K562 treated with DMSO at 1 percent for 12 hours (cell line): Measurements from ENCODE around the gene FKBP2. TPM values are rescaled to one million over a fixed set of nuclear protein-coding genes. Genes with fewer than 3 reads are reported as not detected.

Source experiments
- total RNA-seq: library from RNA; unstranded; fragments of 300-600 nt; gene quantifications from 2 replicates; pipeline ENCODE4 v1.2.3, GENCODE V29; 2022; ENCODE audit not compliant: insufficient read depth

Gene FKBP2
- 113 and 130 TPM in 2 replicates for total RNA-seq

GRCh38 chr11:64240435-64241240 is at the start of gene FKBP2:
Gene FKBP2, plus strand, starts transcription at chr11:64241095. Its CDS starts 1,293 bp downstream, at chr11:64242388.

GRCh38 chr11:64206457-64207255 is 34.2 kb upstream of the FKBP2 start, which contains the start of gene FERMT3:
Gene FERMT3, plus strand, starts transcription at chr11:64206721. Its CDS starts 644 bp downstream, at chr11:64207365.

GRCh38 chr11:64225608-64226506 is 15.0 kb upstream of the FKBP2 start, which contains the start of the genes NUDT22 and TRPT1:
Gene NUDT22, plus strand, starts transcription at chr11:64226274. Its CDS starts 379 bp downstream, at chr11:64226653.
Gene TRPT1, minus strand, starts transcription at chr11:64226186. Its CDS starts 326 bp downstream, at chr11:64225860.

GRCh38 chr11:64230171-64230984 is 10.5 kb upstream of the FKBP2 start, which contains the start of gene DNAJC4:
Gene DNAJC4, plus strand, starts transcription at chr11:64230548. Its CDS starts 307 bp downstream, at chr11:64230855.

GRCh38 chr11:64233913-64234586 is 6.8 kb upstream of the FKBP2 start, which contains the start of gene VEGFB:
Gene VEGFB, plus strand, starts transcription at chr11:64234584. Its CDS starts 250 bp downstream, at chr11:64234834.

GRCh38 chr11:64246871-64247728 is 6.2 kb downstream of the FKBP2 start, which contains the start of gene PPP1R14B:
Gene PPP1R14B, minus strand, starts transcription at chr11:64246943. Its CDS starts 270 bp downstream, at chr11:64246673.

GRCh38 chr11:64251016-64251752 is 10.3 kb downstream of the FKBP2 start, which contains the start of gene PLCB3:
Gene PLCB3, plus strand, starts transcription at chr11:64251530. Its CDS starts 120 bp downstream, at chr11:64251650.

GRCh38 chr11:64284048-64284961 is 43.4 kb downstream of the FKBP2 start, which contains the start of gene BAD:
Gene BAD, minus strand, starts transcription at chr11:64284665. Its CDS starts 297 bp downstream, at chr11:64284368.

GRCh38 chr11:64284962-64285884 is 44.3 kb downstream of the FKBP2 start, which contains the start of gene GPR137:
Gene GPR137, plus strand, starts transcription at chr11:64285848. Its CDS starts 677 bp downstream, at chr11:64286525.

GRCh38 chr11:64291262-64291751 is 50.4 kb downstream of the FKBP2 start, which contains the start of gene KCNK4:
Gene KCNK4, plus strand, starts transcription at chr11:64291302. Its CDS starts 1,717 bp downstream, at chr11:64293019.

Other genes starting within 250 kb of the FKBP2 start
- gene FLRT1, start 205.2 kb upstream of the FKBP2 start, total RNA-seq, result 0.68 TPM in 1 of 2 replicates, not detected in the other
- gene MACROD1, start 75.0 kb upstream of the FKBP2 start, total RNA-seq, result 69.0 and 104 TPM in 2 replicates
- gene STIP1, start 54.9 kb upstream of the FKBP2 start, total RNA-seq, result 202 and 282 TPM in 2 replicates
- gene FERMT3, start 34.4 kb upstream of the FKBP2 start, total RNA-seq, result 98.9 and 99.4 TPM in 2 replicates
- 41.7 and 48.9 TPM in 2 replicates for gene TRPT1, start 14.9 kb upstream of the FKBP2 start, total RNA-seq
- gene NUDT22, start 14.8 kb upstream of the FKBP2 start, total RNA-seq, result 79.4 and 98.5 TPM in 2 replicates
- gene DNAJC4, start 10.5 kb upstream of the FKBP2 start, total RNA-seq, result 71.7 and 73.1 TPM in 2 replicates
- gene VEGFB, start 6.5 kb upstream of the FKBP2 start, total RNA-seq, result 103 and 104 TPM in 2 replicates
- 105 and 156 TPM in 2 replicates for gene PPP1R14B, start 5.8 kb downstream of the FKBP2 start, total RNA-seq
- 14.8 and 31.1 TPM in 2 replicates for gene PLCB3, start 10.4 kb downstream of the FKBP2 start, total RNA-seq
- 83.9 and 138 TPM in 2 replicates for gene BAD, start 43.6 kb downstream of the FKBP2 start, total RNA-seq
- 49.0 and 56.6 TPM in 2 replicates for gene GPR137, start 44.8 kb downstream of the FKBP2 start, total RNA-seq
- gene KCNK4, start 50.2 kb downstream of the FKBP2 start, total RNA-seq, result not detected in 2 replicates
- 1.8 and 2.0 TPM in 2 replicates for gene CATSPERZ, start 59.3 kb downstream of the FKBP2 start, total RNA-seq
- gene ESRRA, start 64.4 kb downstream of the FKBP2 start, total RNA-seq, result 72.4 and 81.7 TPM in 2 replicates
- gene TRMT112, start 76.5 kb downstream of the FKBP2 start, total RNA-seq, result 306 and 450 TPM in 2 replicates
- gene PRDX5, start 77.0 kb downstream of the FKBP2 start, total RNA-seq, result 404 and 652 TPM in 2 replicates
- gene CCDC88B, start 99.1 kb downstream of the FKBP2 start, total RNA-seq, result 12.0 and 20.3 TPM in 2 replicates
- gene RPS6KA4, start 118.1 kb downstream of the FKBP2 start, total RNA-seq, result 24.0 and 26.5 TPM in 2 replicates